Endothelial cell of umbilical vein (primary cell): ENCODE data around the gene ASCL5.

Source experiments
- CTCF ChIP-seq, 2 donors: IDR thresholded peaks; 1 replicate in 1 of 2; 2 replicates in 1 of 2; pipeline ENCODE4 v1.5.1; 2011; ENCODE audit warnings: low read length in 2 of 2, mild to moderate bottlenecking in 2 of 2, moderate library complexity in 2 of 2, control low read depth in 1 of 2, inconsistent platforms in 1 of 2, low read depth in 1 of 2; ENCODE audit not compliant: insufficient read depth in 1 of 2; ENCODE audit errors: extremely low read depth in 1 of 2
- EZH2 ChIP-seq: IDR thresholded peaks from 2 replicates; pipeline ENCODE4 v1.6.1; 2012; ENCODE audit warnings: borderline replicate concordance, low read depth, mild to moderate bottlenecking, moderate library complexity, low read length, inconsistent platforms; ENCODE audit not compliant: severe bottlenecking
- GATA2 ChIP-seq: IDR thresholded peaks from 2 replicates; pipeline ENCODE4 v1.7.0; 2011; ENCODE audit warnings: low read depth, mild to moderate bottlenecking, moderate library complexity, mixed read lengths, low read length; ENCODE audit not compliant: insufficient read length, insufficient read depth
- POLR2A ChIP-seq: IDR thresholded peaks from 2 replicates; pipeline ENCODE4 v1.6.1; 2012; ENCODE audit warnings: low read depth, mild to moderate bottlenecking, control low read depth, low read length
- POLR2AphosphoS5 ChIP-seq: IDR thresholded peaks from 2 replicates; pipeline ENCODE4 v1.6.1; 2012; ENCODE audit warnings: low read depth, mild to moderate bottlenecking, control low read depth, low read length, moderate library complexity; ENCODE audit not compliant: insufficient read depth

- TF ChIP-seq CTCF (IDR thresholded peaks at IDR 0.05; ENCODE audit: extremely low read depth in 1 of 2, insufficient read depth in 1 of 2, low read depth in 1 of 2, low read length in 2 of 2) (no peak), POLR2A (no peak), POLR2AphosphoS5 (no peak), GATA2 (no peak), EZH2 (no peak)
Measured at GRCh38 chr1:201074018-201074417, 53.0 kb downstream of the ASCL5 start.
